ENCODE data around the gene LRPPRC. TPM values are rescaled to one million over a fixed set of nuclear protein-coding genes. Genes with fewer than 3 reads are reported as not detected.

The LRPPRC gene
- total RNA-seq, 4 donors from 2014 or later, result 47.1 to 66.7 (median 55.6) TPM

GRCh38 chr2:43998263-43998662 is 2.5 kb upstream of the LRPPRC start:
- no peak for TF ChIP-seq CTCF (IDR thresholded peaks at IDR 0.05; ENCODE audit: low read depth)

GRCh38 chr2:43993437-43993836 is 2.4 kb downstream of the LRPPRC start:
- TF ChIP-seq CTCF (IDR thresholded peaks at IDR 0.05; ENCODE audit: low read depth), result no peak

- no peak for TF ChIP-seq CTCF (IDR thresholded peaks at IDR 0.05; ENCODE audit: low read depth)
These were observed 6.2 kb downstream of the LRPPRC start for GRCh38 chr2:43989545-43989944.

- TF ChIP-seq CTCF (IDR thresholded peaks at IDR 0.05; ENCODE audit: low read depth), result no peak
These were observed 9.2 kb downstream of the LRPPRC start for GRCh38 chr2:43986600-43986999.

- TF ChIP-seq CTCF (IDR thresholded peaks at IDR 0.05; ENCODE audit: low read depth), result no peak
These were observed 10.4 kb downstream of the LRPPRC start for GRCh38 chr2:43985359-43985758.

GRCh38 chr2:43984533-43984932 is 11.3 kb downstream of the LRPPRC start:
- no peak for TF ChIP-seq CTCF (IDR thresholded peaks at IDR 0.05; ENCODE audit: low read depth)

DNA sequence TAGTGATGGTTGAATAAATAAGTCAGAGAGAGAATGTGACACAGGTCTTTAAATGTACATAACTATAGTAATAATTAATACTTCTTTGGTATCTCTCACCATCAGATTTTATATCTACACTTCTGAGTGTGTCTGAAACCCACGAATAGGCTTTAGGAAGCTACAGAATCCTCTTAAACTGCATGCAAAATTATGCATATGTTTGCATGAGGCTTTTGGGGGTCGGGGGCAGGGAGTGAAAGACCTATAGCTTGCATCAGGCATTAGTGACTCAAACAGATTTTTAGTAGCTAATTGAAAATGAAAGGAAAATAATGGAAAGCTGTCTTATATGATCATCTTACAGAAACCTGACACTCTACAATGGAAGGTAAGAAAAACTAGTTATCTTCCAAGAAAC is 14.9 kb downstream of the LRPPRC start:
- TF ChIP-seq CTCF (IDR thresholded peaks at IDR 0.05; ENCODE audit: low read depth), result no peak
